HG03064 (cell line): ENCODE measurements around the gene GPR156.
"Not testable (repeated sequence)": the region's sequence is repeated elsewhere in the genome, so short reads cannot be mapped to it uniquely, and the experiment has no call there.

Experiments used
- ATAC-seq: cut with Tn5 transposase; IDR thresholded peaks from one replicate; pipeline ENCODE4 v1.9.1; 2021; ENCODE audit warnings: low read depth; ENCODE audit not compliant: unreplicated experiment

The GPR156 gene

DNA sequence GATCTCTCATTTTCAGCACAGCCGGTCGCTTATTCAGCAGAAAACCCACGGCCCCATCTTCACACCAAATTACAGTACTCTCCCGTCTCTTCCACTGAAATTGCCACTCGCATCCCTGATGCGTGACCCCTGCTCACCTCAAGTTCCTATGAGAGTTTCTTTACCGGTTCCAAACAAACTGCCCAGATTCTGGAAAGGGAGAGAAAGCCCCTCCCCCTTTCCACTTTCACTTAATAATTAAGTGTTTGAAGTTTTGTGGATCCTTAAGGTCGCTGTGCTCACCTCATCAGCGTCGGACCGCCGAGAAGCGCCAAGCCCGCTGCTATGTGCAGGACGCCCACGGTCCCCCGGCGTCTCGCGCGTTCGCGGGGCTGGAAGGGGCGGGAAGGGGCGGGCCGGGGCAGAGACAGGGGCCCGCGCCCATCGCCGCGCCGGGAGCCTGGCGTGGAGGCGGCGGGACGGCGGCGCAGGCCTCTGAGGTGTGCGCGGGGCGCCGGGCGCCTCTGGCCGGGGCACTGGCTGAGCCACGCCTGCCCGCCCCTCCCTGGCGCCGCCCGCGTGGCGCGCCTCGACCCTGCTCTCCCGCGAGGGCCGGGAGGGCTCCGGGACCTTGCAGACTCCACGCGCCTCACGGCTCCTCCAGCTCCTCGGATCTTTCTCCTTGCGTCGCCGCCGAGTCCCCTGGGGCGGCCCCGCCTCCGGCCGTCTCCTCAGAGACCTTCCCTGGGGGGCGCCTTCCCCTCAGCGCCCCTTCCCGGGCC lies at the start of gene GPR156:
GPR156 (minus strand) TSS at position 476 of the 761 bp plus-strand sequence. CDS start 41,124 bp downstream, outside the sequence.
- ATAC-seq, result no peak

DNA sequence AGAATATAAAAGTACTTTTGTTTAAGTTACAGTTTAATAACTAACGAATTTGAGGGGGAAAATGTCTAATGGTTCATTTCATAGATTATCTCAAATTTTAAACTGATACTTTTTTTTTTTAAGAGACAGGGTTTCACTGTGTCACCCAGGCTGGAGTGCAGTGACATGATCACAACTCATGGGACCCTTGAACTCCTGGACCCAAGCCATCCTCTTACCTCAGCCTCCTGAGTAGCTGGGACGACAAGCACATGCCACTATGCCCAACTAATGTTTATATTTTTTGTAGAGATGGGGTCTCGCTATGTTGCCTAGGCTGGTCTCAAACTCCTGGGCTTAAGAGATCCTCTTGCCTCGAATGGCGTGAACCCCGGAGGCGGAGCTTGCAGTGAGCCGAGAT lies 47.6 kb upstream of the GPR156 start:
- no peak for ATAC-seq

DNA sequence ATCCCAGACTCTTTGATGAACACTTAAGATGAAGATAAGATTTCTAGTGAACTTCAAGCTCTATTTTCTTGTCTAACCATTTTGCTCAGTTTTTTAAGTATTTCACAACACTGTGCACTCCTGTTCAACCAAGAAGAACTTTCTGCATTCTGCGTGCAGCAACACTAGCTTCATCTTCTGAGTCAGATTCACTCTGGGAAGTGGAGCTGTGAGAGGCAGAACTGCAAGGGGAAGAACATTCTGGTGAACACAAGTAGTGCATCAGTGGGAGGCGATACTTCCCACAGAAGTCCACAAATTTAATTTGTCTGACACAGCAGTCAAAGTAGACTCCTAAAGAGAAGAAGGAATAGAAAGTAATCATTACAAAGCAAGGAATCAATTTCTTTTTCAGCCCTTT lies 46.1 kb upstream of the GPR156 start:
- no peak for ATAC-seq

DNA sequence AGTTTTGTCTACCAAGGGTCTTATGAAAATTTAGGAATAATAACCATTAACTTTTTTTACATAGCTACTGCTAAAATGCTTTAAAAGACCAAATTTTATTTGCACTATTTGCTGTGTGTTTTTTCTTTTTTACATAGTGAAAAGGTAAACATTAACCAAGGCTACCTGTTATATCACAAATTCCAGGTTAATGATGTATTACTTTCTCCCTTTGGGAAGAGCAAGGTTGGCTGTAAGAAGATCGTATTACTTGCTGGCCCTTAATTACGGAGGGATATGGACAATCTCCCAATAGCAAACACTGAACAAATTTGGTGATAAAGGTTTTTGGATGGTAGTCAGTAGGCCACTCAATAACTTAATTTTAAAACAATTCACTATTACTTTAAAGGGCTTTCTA lies 41.8 kb upstream of the GPR156 start:
- no peak for ATAC-seq

DNA sequence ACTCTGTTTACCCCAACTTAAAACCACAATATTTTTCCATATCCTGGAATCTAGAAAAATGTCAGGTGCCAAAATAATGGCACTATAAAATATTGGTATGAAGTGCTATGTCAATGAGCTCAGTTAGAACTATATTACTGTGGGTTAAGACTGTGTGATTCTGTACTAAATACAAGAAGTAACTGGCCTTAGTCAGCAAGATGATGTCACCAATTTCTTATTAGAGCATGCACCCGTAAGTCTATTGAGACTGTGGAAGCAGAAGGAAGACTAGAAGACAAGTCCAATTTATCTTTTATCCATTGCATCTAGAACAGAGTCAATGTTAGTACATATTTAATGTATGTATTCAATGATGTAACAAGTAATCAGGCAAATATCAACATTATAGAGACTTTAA lies 39.2 kb upstream of the GPR156 start:
- ATAC-seq, result no peak

DNA sequence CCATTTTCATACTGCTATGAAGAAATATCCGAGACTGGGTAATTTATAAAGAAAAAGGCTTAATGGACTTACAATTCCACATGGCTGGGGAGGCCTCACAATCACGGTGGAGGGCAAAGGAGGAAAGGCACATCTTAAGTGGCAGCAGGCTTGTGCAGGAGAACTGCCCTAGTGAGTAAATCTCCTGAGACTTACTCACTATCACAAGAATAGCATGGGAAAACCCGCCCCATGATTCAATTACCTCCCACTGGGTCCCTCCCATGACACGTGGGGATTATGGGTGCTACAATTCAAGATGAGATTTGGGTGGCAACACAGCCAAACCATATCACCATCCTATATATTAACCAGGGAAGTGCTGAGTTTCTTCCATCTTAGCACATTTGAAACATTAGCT lies 38.7 kb upstream of the GPR156 start:
- ATAC-seq, result not testable (repeated sequence)

DNA sequence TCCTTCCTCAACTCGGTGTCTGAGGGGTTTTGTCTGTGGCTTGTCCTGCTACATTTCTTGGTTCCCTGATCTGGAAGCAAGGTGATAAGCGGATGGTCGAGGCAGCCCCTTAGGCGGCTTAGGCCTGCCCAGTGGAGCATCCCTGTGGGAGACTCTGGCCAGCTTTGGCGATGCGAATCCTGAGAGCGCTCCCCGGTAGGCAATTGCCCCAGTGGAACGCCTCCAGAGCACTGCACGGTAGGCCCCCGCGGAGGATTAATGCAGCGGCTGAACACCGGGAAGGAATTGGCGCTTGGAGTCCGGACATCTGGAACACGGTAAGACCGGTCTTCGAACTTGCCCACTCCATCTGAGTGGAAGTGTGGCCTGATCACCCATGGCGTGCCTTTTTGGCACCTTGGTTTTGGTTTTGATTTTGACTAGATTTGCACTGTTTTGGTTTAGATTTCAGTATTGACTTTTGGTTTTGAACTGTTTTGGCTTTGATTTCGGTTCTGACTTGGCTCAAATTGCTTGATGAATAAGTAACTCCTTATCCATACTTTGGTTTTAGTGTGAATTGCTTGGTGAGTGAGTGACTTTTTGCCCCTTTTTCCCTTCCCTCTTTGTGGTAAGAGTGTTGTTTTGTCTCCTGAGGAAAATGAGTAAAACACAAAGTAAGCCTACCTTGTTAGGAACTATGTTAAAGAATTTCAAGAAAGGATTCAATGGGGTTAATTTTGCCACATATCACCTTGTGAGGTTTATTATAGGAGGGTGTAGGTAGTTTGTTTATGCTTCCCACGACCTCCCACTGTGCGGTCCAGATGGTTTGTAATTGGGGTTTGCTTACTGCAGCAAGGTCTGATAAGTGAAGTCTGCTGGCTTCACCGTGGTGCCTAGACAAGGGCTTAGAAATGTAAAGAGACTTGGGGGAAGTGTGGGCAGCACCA lies 27.1 kb upstream of the GPR156 start:
- ATAC-seq, result no peak

DNA sequence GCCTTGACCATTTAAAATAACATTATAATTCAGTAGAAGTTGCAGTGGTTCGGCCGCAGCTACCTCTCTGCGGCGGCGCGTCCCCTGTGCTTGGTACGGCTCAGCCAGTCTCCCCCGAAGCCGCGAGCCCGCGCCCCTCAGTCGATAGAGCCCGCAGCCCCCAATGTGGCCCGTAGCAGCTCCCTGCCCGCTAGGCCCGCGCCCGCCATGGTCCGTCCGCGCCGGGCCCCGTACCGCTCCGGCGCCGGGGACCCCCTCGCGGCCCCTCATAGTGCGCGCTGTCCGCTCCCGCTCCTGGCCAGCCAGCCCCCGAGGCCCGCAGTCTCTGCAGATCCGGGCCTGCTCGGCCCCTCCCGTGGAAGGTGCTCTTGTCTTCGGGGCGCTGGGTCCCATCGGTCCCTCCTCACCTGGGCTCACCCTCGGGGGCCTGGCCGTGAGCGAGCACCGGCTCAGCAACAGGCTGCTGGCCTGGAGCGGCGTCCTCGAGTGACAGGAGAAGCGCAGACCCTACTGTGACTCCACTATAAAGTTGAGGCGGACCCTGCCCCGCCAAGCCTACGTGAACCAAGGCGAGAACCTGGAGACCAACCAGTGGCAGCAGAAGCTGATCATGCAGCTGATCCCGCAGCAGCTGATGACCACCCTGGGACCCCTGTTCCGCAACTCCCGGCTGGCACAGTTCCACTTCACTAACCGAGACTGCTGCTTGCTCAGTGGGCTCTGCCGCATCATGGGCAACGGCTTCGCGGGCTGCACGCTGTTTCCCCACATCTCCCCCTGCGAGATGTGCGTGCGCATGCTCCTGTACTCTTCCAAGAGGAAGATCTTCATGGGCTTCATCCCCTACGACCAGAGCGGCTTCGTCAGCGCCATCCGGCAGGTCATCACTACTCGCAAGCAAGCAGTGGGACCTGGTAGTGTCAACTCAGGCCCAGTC lies 21.8 kb upstream of the GPR156 start:
- ATAC-seq, result no peak

DNA sequence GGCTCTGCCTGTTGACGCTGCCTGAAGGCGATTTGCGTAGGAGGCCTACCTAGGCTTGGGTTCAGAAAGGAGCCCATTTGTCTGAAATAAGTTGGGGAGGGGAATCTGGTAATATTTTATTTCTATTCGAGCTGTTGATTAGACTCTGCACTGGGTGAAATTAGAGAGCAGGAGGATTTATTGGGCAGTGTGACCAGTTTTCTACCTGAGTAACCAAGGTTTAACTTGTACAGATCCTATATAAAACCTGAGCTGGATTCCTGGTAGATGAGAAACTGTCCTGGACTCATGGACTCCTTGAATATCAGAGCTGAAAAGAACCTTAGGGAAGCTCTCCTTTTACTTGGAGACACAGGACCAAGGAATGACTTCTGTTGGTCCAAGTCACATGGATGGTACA lies 19.6 kb upstream of the GPR156 start:
- ATAC-seq, result no peak

DNA sequence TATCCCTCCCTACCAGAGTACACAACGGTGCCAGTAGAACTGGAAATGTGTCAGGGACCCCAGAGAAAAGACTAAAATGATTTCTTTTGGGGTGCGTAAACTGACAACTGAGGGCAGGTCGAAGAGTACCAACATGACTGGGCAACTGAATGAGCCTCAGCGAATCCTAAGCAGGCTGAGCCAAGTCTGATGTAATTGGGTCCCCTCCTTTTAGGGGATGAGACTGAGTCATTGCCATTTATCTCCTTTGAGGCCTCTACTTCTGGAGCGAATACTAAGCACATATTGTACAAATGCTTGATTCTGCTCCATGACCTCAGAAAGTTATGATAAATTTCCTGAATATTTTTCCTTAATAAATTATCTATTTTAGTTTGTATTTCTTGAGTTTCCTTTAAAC lies 17.3 kb upstream of the GPR156 start:
- ATAC-seq, result no peak

DNA sequence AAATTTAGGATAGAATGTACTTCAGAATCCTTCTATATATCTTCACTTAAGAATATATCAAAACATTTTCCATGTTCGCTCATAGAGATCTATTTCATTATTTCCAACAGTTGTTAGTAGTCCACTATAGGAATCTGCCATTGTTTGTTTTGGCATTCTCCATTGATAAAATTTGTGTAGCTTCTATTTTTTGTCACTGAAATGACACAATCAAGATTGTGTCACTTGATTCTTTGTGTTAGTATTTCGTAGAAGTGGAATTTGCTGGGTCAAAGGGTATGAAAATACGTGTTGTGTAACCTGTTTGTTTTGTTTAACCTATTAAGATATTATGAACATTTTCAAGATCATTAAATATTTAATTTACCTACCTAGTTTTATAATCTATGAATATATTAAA lies 15.9 kb upstream of the GPR156 start:
- no peak for ATAC-seq

DNA sequence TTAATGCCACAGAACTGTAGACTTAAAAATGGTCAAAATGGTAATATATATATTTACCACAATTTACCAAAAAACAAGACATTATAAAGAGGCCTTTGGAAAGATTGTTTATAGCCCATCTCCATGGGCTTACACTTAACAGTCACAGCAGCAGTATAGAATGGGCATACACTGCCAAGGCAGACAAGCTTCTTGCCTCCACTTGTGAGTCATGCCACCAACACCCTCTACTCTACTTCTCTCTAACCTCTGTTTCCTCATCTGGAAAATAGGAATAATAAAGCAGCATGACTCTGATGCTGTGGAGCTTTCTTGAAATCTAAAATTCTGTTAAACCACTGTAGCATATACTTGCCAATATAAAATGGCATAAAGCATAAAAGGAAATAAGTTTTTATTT lies 14.4 kb upstream of the GPR156 start:
- ATAC-seq, result no peak

DNA sequence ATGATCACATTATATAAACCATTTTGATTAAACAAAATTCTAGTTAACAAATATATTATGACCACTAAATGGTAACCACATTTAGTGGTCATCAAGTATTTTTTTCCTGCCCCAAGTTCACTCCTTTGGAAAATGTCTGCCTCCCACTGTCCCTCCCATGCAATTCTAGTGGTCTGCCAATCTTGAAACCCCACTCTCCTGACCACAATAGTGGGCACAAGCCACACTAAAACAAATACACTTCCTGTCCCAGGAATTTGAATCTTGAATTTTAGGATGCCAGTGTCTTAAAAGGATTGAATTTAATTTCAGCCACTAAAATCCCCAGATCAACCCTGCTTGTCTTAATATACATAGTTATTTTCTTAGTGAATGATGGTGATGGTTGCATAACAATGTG lies 14.0 kb upstream of the GPR156 start:
- no peak for ATAC-seq

DNA sequence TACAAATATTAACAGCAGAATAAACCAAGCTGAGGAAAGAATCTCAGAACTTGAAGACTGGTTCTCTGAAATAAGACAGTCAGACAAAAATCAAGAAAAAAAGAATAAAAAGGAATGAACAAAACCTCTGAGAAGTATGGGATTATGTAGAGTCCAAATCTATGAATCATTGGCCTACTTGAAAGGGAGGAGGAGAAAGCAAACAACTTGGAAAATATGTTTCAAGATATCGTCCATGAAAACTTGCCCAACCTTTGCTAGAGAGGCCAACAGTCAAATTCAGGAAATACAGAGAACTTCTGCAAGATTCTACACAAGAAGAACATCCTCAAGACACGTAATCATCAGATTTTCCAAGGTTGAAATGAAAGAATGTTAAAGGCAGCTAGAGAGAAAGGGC lies 6.5 kb upstream of the GPR156 start:
- ATAC-seq, result not testable (repeated sequence)

DNA sequence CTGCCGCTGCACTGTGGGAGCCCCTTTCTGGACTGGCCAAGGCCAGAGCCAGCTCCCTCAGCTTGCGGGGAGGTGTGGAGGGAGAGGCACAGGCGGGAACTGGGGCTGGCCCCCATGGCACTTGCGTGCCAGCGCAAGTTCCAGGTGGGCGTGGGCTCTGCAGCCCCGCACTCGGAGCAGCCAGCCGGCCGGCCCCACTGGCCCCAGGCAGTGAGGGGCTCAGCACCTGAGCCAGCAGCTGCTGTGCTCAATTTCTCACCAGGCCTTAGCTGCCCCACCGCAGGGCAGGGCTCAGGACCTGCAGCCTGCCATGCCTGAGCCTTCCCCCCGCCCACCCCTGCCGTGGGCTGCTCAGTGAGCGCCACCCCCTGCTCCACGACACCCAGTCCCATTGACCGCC lies 4.6 kb upstream of the GPR156 start:
- no peak for ATAC-seq

DNA sequence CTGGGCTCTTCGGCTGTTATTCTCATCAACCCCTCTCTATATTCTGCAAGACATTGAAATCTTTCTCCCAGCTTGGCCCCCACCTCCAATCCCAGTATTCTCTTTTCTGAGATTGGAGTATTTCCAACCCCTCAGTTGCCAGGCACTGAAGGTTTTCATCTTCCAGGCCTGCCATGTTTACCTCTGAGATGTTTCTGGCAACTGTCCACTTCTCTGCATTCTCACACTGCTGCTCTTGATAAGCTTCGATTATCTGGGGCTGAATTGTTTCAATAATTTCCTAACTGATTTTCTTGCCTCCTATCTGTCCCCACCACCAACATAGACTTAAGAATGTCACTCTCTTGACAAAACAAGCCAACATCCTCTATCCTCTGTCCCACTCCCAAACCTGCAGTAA lies 1.4 kb upstream of the GPR156 start:
- no peak for ATAC-seq

DNA sequence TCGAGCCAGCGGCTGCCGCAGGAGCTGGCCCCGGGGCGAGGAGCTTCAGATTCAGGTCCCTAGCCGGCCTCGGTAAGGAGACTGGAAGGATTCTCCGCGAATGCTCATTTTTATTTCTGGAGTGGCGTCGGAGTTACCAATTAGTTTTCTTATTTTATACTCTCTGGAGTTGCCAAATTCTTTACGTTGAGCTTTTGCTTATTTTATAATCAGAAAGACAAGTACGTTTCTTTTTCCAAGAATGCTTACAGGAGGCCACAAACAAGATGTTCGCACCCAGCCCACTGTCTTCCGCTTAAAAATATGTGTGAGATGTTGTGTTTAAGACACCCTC lies 453 bp upstream of the GPR156 start:
- ATAC-seq, result no peak

DNA sequence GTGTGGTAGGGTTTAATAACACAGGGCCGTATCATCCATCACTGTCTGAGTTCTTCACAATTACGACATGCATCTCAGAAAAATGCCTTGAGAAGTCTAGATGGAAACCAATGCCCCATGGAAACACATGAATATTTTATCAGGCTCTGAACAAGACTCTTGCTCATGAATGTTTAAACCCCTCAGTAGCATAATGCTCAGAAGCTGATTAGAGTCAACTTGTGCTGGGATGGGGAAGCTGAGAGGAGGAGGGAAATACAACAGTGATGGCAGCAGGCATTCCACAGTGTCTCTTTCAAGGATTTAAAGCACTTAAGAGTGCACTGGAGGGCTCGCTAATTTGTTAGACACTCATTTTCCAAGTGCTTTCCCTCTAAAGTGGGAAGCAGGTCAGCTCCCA lies 3.8 kb downstream of the GPR156 start:
- ATAC-seq, result no peak

DNA sequence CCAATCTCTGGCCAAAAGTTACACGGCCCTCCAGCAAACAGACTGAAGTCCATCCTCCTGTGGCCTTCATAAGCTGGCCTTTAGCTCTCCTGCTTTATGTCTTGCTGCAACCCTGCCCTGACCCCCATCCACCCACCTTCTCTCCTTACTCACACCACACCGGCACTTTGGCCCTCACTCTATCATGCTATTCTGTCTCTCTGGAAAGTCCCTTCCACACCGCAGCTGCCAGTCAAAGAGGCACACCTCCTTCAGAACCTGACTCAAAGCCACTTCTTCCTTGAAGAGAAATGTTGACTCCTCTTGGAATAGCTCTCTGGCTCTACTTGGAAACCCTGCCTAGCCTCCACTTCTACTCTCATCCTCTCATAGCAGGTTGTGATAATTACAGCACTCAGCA lies 4.5 kb downstream of the GPR156 start:
- ATAC-seq, result no peak

DNA sequence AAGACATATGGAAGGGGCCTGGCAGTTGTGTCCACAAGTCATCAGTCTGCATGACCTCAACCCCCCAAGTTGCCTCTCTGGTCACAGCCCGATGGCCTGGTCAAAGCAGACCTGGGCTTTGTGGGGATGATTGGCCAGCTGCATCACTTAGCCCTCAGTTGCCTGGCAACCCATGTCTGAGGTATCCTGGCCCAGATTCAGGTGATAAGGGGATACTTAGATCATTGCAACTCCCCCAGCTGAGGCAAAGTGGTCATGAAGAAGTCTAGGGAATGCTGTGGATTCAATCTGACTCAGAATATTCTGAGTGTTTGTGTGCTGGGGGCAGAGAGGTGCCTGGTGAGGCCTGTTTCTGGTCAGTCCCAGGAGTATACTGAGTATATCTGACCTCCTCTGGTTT lies 5.0 kb downstream of the GPR156 start:
- ATAC-seq, result no peak

DNA sequence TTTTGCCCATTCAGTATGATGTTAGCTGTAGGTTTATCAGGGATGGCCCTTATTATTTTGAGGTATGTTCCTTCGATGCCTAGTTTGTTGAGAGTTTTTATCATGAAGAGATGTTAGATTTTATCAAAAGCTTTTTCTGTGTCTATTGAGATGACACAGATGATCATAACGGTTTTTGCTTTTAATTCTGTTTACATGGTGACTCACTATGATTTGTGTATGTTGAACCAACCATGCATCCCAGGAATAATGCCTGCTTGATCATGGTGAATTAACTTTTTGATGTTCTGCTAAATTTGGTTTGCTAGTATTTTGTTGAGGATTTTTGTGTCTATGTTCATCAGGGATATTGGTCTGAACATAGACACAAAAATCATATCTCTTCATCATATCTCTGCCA lies 8.3 kb downstream of the GPR156 start:
- ATAC-seq, result no peak
